Karpas-422 (cell line): Measurements from ENCODE around the gene CHMP2A. TPM values are rescaled to one million over a fixed set of nuclear protein-coding genes. Genes with fewer than 3 reads are reported as not detected.

ENCODE experiments used
- DNase-seq: peaks from one replicate; pipeline ENCODE4 v3.0.0-alpha.2; 2015
- H2AFZ ChIP-seq: fragments of 200-600 bp; sonication (generic); 2 replicates; pipeline ENCODE4 v1.6.1; 2014; ENCODE audit warnings: antibody characterized with exemption, low read length, mixed read lengths
- H3K27ac ChIP-seq: fragments of 200-600 bp; sonication (generic); 2 replicates; pipeline ENCODE4 v1.5.1; 2014; ENCODE audit warnings: mild to moderate bottlenecking, low read length, moderate library complexity
- H3K27me3 ChIP-seq: fragments of 200-600 bp; sonication (generic); 2 replicates; pipeline ENCODE4 v1.6.1; 2014; ENCODE audit warnings: low read length, mixed read lengths
- H3K36me3 ChIP-seq: fragments of 200-600 bp; sonication (generic); 2 replicates; pipeline ENCODE4 v1.6.1; 2014; ENCODE audit warnings: low read length, mixed read lengths; ENCODE audit not compliant: insufficient read depth
- H3K4me1 ChIP-seq: fragments of 200-600 bp; sonication (generic); 2 replicates; pipeline ENCODE4 v1.6.1; 2014; ENCODE audit warnings: mild to moderate bottlenecking, low read length, mixed read lengths
- H3K4me2 ChIP-seq: fragments of 200-600 bp; sonication (generic); 2 replicates; pipeline ENCODE4 v1.6.1; 2014; ENCODE audit warnings: low read length, low read depth, mild to moderate bottlenecking; ENCODE audit not compliant: poor library complexity, severe bottlenecking
- H3K4me3 ChIP-seq: fragments of 200-600 bp; sonication (generic); 2 replicates; pipeline ENCODE4 v1.5.1; 2014; ENCODE audit warnings: mild to moderate bottlenecking, antibody characterized with exemption, low read length, mixed read lengths
- H3K79me2 ChIP-seq: fragments of 200-600 bp; sonication (generic); 2 replicates; pipeline ENCODE4 v1.6.1; 2014; ENCODE audit warnings: mild to moderate bottlenecking, low read length, mixed read lengths
- H3K9ac ChIP-seq: fragments of 200-600 bp; sonication (generic); 2 replicates; pipeline ENCODE4 v1.6.0; 2014; ENCODE audit warnings: low read length
- H3K9me2 ChIP-seq: fragments of 200-600 bp; sonication (generic), shearing (Covaris generic); replicated peaks from 2 replicates; pipeline ENCODE4 v1.6.0; 2014; ENCODE audit warnings: mild to moderate bottlenecking, low read length, moderate library complexity; ENCODE audit not compliant: insufficient read depth
- H3K9me3 ChIP-seq: fragments of 300-700, 200-600 bp; sonication (generic); 2 replicates; pipeline ENCODE4 v1.6.1; 2014; ENCODE audit warnings: low read length, mixed read lengths
- H4K20me1 ChIP-seq: fragments of 200-600 bp; sonication (generic); 2 replicates; pipeline ENCODE4 v1.6.1; 2014; ENCODE audit warnings: mild to moderate bottlenecking, antibody characterized with exemption, low read length, low read depth; ENCODE audit not compliant: insufficient read depth
- total RNA-seq: library from RNA; depleted of rRNA; stranded (reverse); fragments of >200 nt; shearing (Covaris generic); gene quantifications from 2 replicates; pipeline ENCODE4 v1.2.3, GENCODE V29; 2014; ENCODE audit warnings: low replicate concordance

The CHMP2A gene
- total RNA-seq, 1 experiment from 2014 or later: 54.2 TPM

DNA sequence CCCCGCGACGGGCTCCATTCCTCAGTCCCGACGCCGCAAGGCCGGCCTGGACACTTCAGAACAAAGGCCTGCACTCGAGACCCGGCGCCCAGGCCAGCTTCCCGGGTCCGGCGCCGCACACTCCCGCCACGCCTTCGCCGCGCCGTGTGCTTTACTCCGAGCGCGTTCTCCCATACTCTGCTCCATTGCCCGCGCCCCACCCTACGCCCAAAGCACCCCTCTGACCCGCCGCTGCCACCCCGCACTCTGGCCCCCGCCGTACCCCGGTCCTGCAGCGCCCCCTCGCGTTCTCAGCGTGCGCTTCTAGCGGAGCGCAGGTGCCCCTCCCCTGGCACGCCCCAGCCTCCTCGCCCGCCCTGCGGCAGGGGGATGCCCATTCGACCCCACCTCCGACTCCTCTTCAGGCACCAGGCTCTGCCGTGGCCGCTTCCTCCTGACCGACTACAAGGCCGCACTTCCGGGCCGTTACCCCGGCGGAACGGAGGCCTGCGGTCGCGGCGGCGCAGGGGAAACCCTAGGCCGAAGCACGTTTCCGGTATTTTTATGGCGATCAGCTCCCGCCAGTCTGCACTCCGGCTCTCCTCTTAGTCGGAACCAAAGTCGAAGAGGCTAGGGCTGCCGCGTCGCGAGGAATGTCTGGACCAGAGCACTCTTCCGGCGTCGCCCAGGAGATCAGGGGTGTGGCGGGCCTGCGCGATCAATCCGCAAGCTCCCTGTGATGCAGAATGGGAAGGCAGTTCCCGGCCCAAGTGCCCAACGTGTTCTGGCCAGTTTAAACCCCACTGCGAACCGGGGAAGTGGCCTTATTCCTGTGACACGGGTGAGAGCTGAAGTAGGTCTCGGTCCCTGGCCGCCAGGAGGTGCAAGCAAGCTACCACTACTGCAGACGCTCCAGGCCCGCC is 35.3 kb downstream of the CHMP2A start, which contains the start of gene ZBTB45:
TSS of gene ZBTB45 (minus strand) at position 456 of the 902 bp plus-strand sequence. CDS start 2,137 bp downstream, outside the sequence.
- Histone ChIP-seq H4K20me1 (no peaks in the 10 kb centered on the region), H2AFZ (peak within 1 kb of the TSS; percentile 50; the same call in 1 of the 2 replicates), H3K36me3 (no peaks in the 10 kb centered on the region), H3K27ac (peak within 1 kb of the TSS; percentile 79), H3K9me2 (no peaks in the 10 kb centered on the region), H3K4me3 (peak within 1 kb of the TSS; percentile 81), H3K27me3 (no peaks in the 10 kb centered on the region), H3K9ac (peak within 1 kb of the TSS; percentile 86), H3K4me2 (peak within 1 kb of the TSS; percentile 93), H3K79me2 (peaks cover 17% of the 10 kb centered on the region), H3K4me1 (peaks cover 27% of the 10 kb centered on the region), H3K9me3 (no peaks in the 10 kb centered on the region)
- DNase-seq: peak; percentile 94

DNA sequence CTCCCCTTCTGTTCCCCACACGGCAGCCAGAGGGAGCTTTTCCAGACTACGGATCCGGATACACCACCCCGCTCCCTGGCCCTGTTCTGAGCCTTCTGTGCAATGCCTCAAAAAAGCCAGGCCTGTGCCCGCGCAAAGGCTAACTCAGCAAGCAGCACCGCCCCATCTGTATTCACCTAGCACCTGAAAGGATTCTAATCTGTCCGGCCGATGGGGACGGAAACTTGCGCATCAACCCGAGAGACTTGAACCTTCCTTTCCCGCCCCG is 35.9 kb downstream of the CHMP2A start:
- H3K9me3 ChIP-seq: no peaks in the 10 kb centered on the region
- peak overlapping the region; percentile 50; the same call in 1 of the 2 replicates for H2AFZ ChIP-seq
- peak overlapping the region; percentile 93 for H3K4me2 ChIP-seq
- peak overlapping the region; percentile 86 for H3K9ac ChIP-seq
- peak overlapping the region; percentile 79 for H3K27ac ChIP-seq
- H3K27me3 ChIP-seq: no peaks in the 10 kb centered on the region
- H3K4me1 ChIP-seq: peaks cover 29% of the 10 kb centered on the region
- DNase-seq: peak; percentile 74
- no peaks in the 10 kb centered on the region for H3K36me3 ChIP-seq
- H3K4me3 ChIP-seq: peak overlapping the region; percentile 81
- no peaks in the 10 kb centered on the region for H4K20me1 ChIP-seq
- H3K79me2 ChIP-seq: peaks cover 21% of the 10 kb centered on the region
- no peaks in the 10 kb centered on the region for H3K9me2 ChIP-seq

GRCh38 chr19:58518256-58519086 is 36.4 kb downstream of the CHMP2A start:
- H3K9me2 ChIP-seq: no peaks in the 10 kb centered on the region
- H2AFZ ChIP-seq: no peak overlapping the region
- peak overlapping the region; percentile 79 for H3K27ac ChIP-seq
- peak overlapping the region; percentile 81 for H3K4me3 ChIP-seq
- H3K9me3 ChIP-seq: no peaks in the 10 kb centered on the region
- H3K4me2 ChIP-seq: peak overlapping the region; percentile 93
- H4K20me1 ChIP-seq: no peaks in the 10 kb centered on the region
- peaks cover 33% of the 10 kb centered on the region for H3K4me1 ChIP-seq
- H3K36me3 ChIP-seq: no peaks in the 10 kb centered on the region
- H3K79me2 ChIP-seq: peaks cover 21% of the 10 kb centered on the region
- no peaks in the 10 kb centered on the region for H3K27me3 ChIP-seq
- peak overlapping the region; percentile 86 for H3K9ac ChIP-seq
- peak; percentile 67 for DNase-seq

- Histone ChIP-seq H3K9me3 (no peaks in the 10 kb centered on the region), H3K27ac (no peak overlapping the region), H4K20me1 (no peaks in the 10 kb centered on the region), H3K4me1 (peaks cover 34% of the 10 kb centered on the region), H3K79me2 (peaks cover 21% of the 10 kb centered on the region), H3K4me3 (no peak overlapping the region), H2AFZ (no peak overlapping the region), H3K9me2 (no peaks in the 10 kb centered on the region), H3K9ac (no peak overlapping the region), H3K4me2 (no peak overlapping the region), H3K27me3 (no peaks in the 10 kb centered on the region), H3K36me3 (no peaks in the 10 kb centered on the region)
- no peak for DNase-seq
Measured at GRCh38 chr19:58516964-58517833, 37.7 kb downstream of the CHMP2A start.

- Histone ChIP-seq H3K79me2 (peaks cover 21% of the 10 kb centered on the region), H3K4me2 (peak overlapping the region; percentile 90), H3K27me3 (no peaks in the 10 kb centered on the region), H3K36me3 (no peaks in the 10 kb centered on the region), H3K9me2 (no peaks in the 10 kb centered on the region), H4K20me1 (no peaks in the 10 kb centered on the region), H3K9me3 (no peaks in the 10 kb centered on the region), H3K4me1 (peaks cover 34% of the 10 kb centered on the region), H3K9ac (peak overlapping the region; percentile 97; the same call in 1 of the 2 replicates), H2AFZ (no peak overlapping the region), H3K4me3 (no peak overlapping the region), H3K27ac (no peak overlapping the region)
- peak; percentile 39 for DNase-seq
Measured at GRCh38 chr19:58516246-58516836, 38.6 kb downstream of the CHMP2A start.

DNA sequence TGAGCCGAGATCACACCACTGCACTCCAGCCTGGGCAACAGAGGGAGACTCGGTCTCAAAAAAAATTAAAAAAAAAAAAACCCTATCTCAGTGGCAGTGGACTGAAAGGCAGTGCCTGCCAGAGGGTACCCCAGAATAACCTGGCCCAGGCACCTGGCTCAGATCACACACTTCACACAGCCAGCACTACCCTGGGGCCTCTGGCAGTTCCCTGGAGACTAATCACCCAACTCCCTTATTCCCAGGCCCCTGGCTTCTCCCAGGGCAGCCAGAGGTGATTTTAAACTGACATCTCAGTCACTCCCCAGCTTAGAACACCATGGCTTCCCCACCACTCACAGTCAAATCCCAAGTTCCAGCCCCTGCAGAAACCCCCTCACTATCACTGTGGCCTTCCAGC is 39.6 kb downstream of the CHMP2A start:
- Histone ChIP-seq H3K4me1 (peaks cover 31% of the 10 kb centered on the region), H3K4me3 (peak overlapping the region; percentile 88; the same call in 1 of the 2 replicates), H3K27ac (peak overlapping the region; percentile 62), H3K36me3 (no peaks in the 10 kb centered on the region), H3K9me3 (no peaks in the 10 kb centered on the region), H2AFZ (no peak overlapping the region), H4K20me1 (no peaks in the 10 kb centered on the region), H3K27me3 (no peaks in the 10 kb centered on the region), H3K9ac (peak overlapping the region; percentile 97), H3K79me2 (peaks cover 21% of the 10 kb centered on the region), H3K9me2 (no peaks in the 10 kb centered on the region), H3K4me2 (peak overlapping the region; percentile 90)
- DNase-seq: peak; percentile 63

GRCh38 chr19:58514564-58515022 is 40.3 kb downstream of the CHMP2A start:
- Histone ChIP-seq H3K36me3 (no peaks in the 10 kb centered on the region), H3K27ac (peak overlapping the region; percentile 73), H3K9ac (peak overlapping the region; percentile 97), H3K4me3 (peak overlapping the region; percentile 88), H3K4me2 (peak overlapping the region; percentile 90), H2AFZ (no peak overlapping the region), H3K27me3 (no peaks in the 10 kb centered on the region), H4K20me1 (no peaks in the 10 kb centered on the region), H3K4me1 (peaks cover 30% of the 10 kb centered on the region), H3K79me2 (peaks cover 21% of the 10 kb centered on the region), H3K9me2 (no peaks in the 10 kb centered on the region), H3K9me3 (no peaks in the 10 kb centered on the region)
- peak; percentile 58 for DNase-seq
